ENCODE measurements around the gene TAS2R9.

TAS2R9 gene

GRCh38 chr12:10838461-10838860 lies 28.5 kb upstream of the TAS2R9 start:
- no peak for TF ChIP-seq CTCF (IDR thresholded peaks at IDR 0.05; ENCODE audit: insufficient read depth, low read depth, low read length, missing control alignments)
- H3K4me3 ChIP-seq (ENCODE audit: low read depth, low read length), result no peak overlapping the region
- no peak for DNase-seq (ENCODE audit: low read depth)

GRCh38 chr12:10829994-10830393 lies 20.0 kb upstream of the TAS2R9 start:
- DNase-seq (ENCODE audit: low read depth), result no peak
- H3K4me3 ChIP-seq (ENCODE audit: low read depth, low read length), result no peak overlapping the region
- no peak for TF ChIP-seq CTCF (IDR thresholded peaks at IDR 0.05; ENCODE audit: insufficient read depth, low read depth, low read length, missing control alignments)

- TF ChIP-seq CTCF (IDR thresholded peaks at IDR 0.05; ENCODE audit: insufficient read depth, low read depth, low read length, missing control alignments), result no peak
- H3K4me3 ChIP-seq (ENCODE audit: low read depth, low read length), result no peak within 1 kb of the TSS
- no peak for DNase-seq (ENCODE audit: low read depth)
These were observed 16.3 kb upstream of the TAS2R9 start, which contains the start of gene TAS2R10 for GRCh38 chr12:10826258-10826657. Gene TAS2R10 (minus strand): TSS chr12:10826358. CDS start chr12:10826269, 89 bp downstream.

GRCh38 chr12:10824957-10825356 lies 15.0 kb upstream of the TAS2R9 start:
- no peak overlapping the region for H3K4me3 ChIP-seq (ENCODE audit: low read depth, low read length)
- no peak for DNase-seq (ENCODE audit: low read depth)
- TF ChIP-seq CTCF (IDR thresholded peaks at IDR 0.05; ENCODE audit: insufficient read depth, low read depth, low read length, missing control alignments), result no peak

GRCh38 chr12:10811883-10812536 lies 2.0 kb upstream of the TAS2R9 start:
- DNase-seq (ENCODE audit: low read depth), result no peak
- H3K4me3 ChIP-seq (ENCODE audit: low read depth, low read length), result no peak overlapping the region
- no peak for TF ChIP-seq CTCF (IDR thresholded peaks at IDR 0.05; ENCODE audit: insufficient read depth, low read depth, low read length, missing control alignments)

GRCh38 chr12:10807186-10807585 lies 2.8 kb downstream of the TAS2R9 start, which contains the start of gene TAS2R8:
Gene TAS2R8 (minus strand): TSS chr12:10807286. CDS start chr12:10806980, 306 bp downstream.
- DNase-seq (ENCODE audit: low read depth), result no peak
- TF ChIP-seq CTCF (IDR thresholded peaks at IDR 0.05; ENCODE audit: insufficient read depth, low read depth, low read length, missing control alignments), result no peak

GRCh38 chr12:10802587-10802986 lies 7.4 kb downstream of the TAS2R9 start, which contains the start of gene TAS2R7:
Gene TAS2R7 (minus strand): TSS chr12:10802627. CDS start chr12:10802570, 57 bp downstream.
- DNase-seq (ENCODE audit: low read depth), result no peak
- no peak within 1 kb of the TSS for H3K4me3 ChIP-seq (ENCODE audit: low read depth, low read length)
- TF ChIP-seq CTCF (IDR thresholded peaks at IDR 0.05; ENCODE audit: insufficient read depth, low read depth, low read length, missing control alignments), result no peak

More at GRCh38 chr12:10807186-10807585, 2.8 kb downstream of the TAS2R9 start, which contains the start of gene TAS2R8:
- H3K4me3 ChIP-seq (ENCODE audit: low read depth, low read length), result no peak within 1 kb of the TSS

Data from GM12865 (cell line).